Activated CD8-positive, alpha-beta memory T cell treated with anti-CD3 and anti-CD28 coated beads, Interleukin-2, amount 50 U/mL, for 1 hour (primary cell): ENCODE results near the gene ZSWIM6.

Source experiments
- DNase-seq: peaks from one replicate; pipeline ENCODE4 v3.0.0-alpha.2; 2020; ENCODE audit errors: extremely low read depth

Gene ZSWIM6

DNA sequence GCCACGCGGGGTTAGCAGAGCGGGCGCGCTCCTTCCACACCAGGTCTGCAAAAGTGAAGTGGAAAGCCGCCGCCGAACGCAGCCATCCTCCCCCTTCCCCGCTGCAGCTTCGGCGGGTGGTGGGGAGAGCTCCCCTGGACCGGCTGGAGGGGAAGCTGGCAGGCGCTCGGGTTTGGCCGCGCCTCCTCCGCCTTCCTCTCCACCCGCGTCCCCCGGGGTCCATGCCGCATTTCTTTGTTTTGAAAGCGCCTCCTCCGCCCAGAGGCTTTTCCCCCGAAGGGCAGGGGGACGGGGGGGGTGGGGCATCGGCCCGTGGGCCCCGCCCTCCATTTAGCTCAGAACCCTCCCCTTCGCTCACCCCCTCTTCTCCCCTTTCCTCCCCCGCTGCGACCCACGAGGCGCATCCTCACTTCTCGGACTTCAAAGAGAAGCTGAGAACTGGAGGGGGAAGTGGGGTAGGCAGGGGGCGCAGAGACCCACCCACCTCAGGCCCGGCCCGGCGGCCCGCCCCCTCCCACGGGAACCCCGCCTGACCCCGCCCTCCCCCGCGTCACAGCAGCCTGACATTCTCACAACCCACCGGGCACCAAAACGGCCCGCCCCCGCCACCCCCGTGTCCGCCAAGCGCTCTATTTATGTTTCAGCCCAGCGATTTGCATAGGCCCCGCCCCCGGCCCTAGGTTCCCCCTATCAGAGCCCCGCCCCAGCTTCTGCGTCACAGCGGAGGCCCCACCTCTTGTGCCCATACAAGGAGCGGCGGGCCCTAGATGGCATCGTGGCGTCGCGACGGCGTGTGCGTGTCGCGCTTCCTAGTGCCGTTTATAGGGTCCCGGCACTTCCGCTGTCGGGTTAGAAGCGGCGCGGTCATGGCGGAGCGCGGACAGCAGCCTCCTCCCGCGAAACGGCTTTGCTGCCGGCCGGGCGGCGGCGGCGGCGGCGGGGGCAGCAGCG, at the start of gene ZSWIM6:
Gene ZSWIM6, plus strand, starts transcription at position 852 of the 951 bp plus-strand sequence. Its CDS starts 15 bp downstream, at position 867.
- DNase-seq: peak; percentile 99

DNA sequence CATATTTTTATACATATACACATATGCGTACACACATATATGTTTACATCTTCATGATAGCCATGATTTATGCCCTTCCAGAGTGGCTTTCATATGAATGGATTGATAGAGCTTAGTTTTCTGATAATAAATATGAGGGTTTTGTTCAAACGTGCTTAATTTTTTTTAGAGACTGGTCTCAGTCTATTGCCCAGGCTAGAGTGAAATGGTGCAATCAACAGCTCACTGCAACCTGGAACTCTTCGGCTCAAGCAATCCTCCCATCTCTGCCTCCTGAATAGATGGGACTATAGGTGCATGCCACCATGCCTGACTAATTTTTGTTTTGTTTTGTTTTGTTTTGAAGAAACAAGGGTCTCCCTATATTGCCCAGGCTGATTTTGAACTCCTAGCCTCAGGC, 48.6 kb upstream of the ZSWIM6 start:
- DNase-seq: no peak

DNA sequence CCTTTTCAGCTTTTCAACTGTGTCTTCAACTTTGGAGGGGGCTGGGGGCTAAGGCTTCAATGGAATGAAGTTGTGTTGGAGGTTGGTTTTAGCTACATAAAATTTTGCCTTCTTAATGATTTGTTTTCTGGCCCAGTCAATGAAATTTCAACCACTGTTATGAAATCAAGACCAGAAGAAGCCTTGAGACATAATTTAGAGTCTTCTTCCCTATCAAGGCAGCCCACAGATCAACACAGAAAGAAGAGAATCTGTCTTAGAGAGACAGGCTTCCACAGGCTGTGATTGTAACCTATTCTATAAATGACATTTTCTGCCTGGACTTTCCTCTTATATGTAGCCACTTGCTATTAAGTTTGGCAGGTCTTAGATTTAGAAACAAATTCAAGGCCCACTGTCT, 46.5 kb upstream of the ZSWIM6 start:
- no peak for DNase-seq

DNA sequence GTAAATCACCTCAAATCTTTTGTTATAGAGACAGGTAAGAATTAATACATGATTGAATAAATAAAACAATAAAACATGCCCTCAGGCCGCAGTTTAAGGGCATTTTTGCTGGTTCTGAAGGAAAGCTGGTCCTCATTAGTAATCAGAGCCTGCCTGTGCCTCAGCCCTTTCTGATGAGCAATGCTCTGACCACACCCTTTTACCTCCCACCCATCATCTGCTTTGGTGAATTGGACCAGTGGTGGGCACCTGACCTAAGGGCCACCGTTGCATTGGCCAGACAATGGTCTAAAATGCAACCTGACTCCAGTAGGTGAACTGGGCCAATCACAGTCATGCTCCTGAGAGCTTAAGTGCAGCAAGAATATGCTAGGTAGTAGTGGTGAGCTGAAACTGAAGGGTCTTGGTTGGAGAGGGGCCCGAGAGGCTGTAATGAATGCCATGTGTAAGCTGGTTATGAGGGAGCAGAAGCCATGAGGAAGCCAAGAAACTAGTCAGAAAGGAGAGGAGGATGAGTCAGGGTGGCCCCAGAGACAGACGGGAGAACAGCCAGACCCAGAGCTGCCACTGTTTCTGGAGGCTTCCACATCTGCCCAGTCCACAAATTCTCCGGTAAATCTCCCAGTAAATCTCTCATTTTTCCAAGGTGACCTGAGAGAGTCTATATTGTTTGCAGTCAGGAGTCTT, 45.5 kb upstream of the ZSWIM6 start:
- no peak for DNase-seq

DNA sequence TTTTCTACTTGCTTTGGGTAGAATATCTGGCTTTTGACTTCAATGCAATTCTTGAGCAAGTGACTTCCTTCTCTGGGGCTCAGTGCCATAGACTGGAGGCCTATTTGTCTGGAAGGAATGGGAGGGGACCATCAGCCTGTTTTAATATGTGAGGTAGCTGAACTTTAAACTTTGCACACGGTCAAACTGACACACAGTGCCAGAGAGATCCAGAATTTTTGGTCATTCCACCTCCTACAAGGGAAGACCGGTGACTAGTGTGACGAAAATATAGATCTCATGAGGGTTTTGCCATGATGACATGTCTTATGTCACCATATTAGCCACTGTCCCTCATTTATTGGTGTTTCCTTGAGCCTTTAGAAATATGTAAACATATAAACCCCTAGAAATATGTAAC, 44.6 kb upstream of the ZSWIM6 start:
- no peak for DNase-seq

DNA sequence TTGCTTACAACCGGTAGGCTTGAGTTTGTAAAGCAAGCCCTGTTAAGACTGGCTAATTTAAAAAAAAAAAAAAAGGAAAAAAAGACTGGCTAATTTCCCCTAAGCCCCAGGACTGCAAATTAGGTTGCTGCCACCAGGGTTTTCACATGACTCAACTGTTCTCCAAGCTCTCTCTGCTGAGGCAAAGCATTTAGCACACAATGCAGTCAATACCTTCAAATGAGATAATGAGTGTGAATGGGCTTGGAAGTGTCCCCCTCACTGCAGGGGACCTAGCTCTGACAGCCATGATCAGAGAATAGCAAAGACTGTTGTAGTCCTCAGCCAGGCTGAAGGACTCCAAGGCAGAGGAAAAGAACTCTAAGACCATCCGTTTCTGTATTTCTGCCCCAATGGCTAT, 42.8 kb upstream of the ZSWIM6 start:
- no peak for DNase-seq

DNA sequence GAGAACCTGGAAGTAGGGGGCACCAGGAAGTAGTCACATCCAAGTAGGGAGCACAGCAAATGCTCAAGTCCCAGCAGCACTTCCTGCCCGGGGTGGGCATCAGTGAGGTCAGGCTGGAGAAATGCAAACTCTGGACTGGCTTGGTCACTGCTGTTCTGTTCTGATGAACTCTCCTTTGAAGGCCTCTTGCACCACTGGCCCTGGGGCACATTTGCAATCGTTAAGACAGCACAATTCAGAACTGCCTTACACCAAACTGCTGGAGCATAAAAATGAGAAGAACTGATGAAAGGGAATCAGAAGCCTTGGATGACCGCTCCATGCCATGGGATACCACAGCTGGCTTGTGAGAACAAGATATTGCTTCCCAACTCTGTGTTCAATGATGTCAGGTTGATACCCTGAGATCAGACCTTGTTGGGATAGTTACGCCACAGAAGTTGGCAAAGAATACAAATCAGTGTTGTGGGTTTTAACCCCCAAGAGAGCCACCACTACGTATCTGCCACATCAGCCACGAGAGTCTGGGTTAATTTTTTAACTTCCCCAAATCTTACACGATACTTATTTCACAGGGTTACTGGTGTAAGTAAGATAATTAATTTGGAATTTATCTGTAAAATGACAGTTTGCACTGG, 42.3 kb upstream of the ZSWIM6 start:
- no peak for DNase-seq

DNA sequence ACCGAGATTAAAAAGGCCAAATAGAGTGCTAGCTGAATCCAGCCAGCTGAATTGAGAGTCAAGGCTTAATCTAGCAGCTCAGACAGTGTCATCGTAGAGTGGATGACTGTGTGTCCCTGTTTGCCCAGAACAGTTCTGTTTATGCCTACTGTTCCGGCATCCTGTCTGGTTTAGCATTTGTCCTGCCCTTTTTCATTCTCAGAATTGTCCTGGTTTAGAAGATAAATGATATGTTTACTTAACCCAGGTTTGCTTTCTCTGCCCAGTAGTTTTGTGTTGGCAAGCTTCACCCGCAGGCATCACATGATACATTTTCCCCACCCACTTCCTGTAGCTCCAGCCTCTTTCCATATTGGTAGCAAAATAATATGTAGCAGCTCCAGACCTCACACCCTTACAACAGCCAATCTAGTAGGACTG, 41.3 kb upstream of the ZSWIM6 start:
- no peak for DNase-seq

DNA sequence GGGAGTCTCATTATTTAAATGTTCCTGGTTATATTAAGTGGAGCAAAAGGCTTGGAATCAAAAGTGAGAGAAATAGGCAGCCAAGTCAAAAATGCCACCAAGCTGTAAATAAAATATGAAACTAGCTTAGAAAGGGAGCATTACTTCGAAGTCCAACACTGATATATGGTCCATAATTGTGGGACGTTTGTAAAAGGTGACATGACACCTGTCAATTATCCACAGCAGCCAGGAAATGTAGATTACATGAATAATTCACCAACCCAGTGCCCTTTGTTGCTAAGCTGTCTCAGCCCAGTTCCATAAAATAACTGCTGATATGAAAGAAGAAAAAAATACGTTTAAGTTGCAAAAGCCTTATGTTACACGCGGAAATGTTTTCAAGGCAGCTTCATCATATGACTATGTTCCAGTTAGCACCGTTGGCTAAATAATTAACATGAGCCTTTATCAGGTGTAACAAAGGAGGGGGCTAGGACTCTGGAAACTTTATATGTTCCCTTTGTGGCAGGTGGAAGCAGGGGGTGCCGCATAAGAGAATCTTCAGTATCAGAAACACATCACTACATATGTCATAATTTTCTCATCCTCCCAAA, 39.9 kb upstream of the ZSWIM6 start:
- no peak for DNase-seq

DNA sequence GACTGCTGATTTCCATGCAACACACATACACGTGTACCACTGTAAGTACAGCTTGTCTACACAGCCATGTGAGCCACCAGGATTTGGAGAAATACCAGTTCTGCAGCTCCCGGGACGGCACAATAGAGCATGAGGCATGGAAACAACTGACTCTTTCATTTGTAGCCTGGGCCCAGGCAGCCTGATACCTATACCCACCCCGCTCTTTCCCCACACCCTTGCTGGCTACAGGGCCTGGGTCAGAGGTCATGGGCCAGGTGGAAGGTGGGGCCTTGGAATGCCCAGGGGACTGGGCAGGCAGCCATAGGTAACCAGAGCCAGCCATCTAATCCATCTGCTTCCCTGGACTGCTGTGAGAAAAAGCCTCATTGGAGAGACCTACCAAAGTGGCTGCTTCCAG, 39.0 kb upstream of the ZSWIM6 start:
- no peak for DNase-seq

DNA sequence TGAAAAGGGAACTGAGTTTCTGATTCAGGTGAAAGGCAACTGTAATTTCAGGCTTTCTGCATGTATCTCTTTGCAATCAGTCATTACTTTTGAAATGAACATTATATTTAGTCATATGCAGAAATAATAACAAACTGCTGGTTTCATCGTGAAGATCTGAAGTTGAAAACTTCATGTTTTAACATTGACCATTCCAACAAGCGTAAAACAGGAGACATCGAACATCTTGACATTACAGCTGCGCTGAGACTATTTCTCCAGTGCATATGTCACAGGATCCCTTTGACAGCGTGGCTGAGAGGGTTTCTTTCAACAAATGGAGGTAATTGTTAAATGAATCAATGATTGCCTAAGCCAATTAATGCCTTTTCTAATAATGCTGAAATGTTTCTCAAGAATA, 38.2 kb upstream of the ZSWIM6 start:
- no peak for DNase-seq

DNA sequence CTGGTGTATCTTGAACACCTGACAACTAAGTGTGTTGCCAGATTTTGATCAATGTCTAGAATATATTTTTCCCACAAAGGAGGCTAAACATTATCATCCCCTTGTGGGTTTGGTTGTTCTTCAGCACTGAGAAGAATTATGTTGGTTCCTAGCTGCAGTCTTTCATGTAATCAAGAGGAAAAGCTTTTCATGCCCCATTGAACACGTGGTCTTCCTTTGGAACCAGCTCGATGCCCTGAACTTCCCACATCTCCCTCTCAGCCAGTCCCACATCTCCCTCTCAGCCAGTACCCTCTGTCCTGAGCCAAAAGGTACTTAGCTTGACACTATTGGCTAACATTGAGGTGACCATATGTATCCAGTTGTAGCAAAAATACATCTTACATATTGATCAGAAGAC, 36.7 kb upstream of the ZSWIM6 start:
- DNase-seq: no peak

DNA sequence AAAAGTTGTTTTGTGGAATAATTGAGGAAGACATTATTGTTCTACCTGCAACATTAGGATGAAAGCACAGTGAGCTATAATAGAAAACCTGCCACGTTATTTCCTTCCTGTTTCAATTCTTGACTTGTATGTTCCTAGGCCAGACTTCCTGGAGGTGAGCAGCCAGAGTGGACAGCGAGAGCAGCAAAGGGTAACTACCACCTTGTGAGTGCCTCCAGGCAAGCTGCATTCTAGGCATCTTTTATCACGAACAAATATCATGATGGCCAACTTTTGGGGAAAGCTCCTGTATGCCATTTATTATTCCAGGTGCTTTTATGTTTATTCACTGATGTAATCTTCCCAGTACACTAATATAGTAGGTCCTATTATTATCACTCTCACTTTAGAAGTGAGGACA, 34.0 kb upstream of the ZSWIM6 start:
- DNase-seq: no peak

DNA sequence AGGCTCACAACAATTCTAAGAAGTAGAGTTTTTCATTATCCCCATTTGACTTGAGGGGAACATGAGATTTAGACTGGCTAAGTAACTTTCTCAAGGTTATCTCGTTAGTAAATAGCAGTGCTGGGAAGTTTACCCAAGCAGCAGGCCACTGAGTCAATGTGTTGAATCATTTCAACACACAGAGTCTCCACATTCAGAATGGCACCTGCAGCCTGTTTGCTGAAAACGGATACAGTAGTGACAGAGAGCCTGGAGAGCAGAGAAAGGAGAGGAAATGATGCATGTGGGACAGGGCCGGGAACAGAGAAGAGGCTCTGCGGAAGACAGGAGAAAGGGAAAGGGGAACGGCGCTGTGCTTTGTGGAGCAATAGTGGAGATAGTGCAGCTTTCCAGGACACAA, 33.5 kb upstream of the ZSWIM6 start:
- no peak for DNase-seq

DNA sequence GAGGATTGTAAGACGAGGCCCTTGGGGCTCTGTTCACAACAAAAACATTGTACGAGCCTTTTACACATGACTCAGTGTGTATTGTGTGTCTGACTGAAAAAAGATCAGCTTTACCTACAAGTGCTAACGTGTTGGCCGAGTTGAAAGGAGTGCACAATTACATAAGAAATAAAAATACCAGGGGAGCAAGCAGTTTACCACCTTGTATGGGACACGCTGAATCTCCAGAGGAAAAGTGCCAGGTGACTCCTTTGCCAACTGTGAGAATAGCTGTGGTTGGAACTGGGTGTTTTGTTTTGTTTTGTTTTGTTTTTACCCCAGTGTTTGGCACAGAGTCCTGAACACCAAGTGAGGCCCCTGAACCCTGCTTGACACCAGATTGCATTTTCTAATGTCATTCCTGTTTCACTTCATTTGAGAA, 32.8 kb upstream of the ZSWIM6 start:
- DNase-seq: no peak

DNA sequence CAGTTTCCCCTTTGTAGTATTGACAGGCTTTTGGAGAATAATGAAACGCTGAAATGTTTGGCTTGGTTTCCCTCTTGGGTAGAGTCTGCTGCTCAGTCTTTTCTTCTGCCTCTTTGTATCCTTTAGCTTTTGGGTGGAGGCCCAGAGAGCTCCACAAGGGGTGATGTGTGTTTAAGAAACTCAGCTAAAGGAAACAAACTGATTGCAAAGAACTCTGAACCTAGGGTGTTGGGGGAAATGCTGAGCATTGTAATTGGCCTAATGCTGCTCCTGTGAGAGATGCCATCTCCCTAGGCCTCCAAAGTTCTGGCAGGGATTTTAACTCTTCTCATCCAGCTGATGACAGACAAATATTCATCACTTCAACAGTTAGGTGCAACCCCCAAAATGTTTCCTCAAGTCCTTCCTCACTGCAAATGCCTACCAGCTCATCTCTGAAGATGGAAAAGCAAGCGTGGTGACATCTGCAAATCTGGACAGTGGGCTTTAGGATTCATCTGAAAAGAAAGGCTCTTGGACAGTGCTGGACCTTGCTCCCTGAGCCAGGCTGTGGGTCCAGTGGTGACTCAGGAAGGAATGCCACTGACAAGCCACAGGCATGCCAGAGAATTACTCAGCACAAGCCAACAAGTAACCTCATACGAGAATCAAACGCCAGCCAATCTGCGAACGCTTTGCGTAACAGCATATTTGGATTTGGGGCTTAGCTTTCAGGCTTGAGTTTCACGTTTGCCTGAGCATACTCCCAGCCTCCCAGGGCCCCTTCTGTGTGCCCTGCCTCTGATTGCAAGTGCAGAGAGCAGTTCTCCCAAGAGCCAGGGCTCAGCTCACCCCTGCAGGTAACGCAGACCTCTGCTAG, 30.5 kb upstream of the ZSWIM6 start:
- no peak for DNase-seq

DNA sequence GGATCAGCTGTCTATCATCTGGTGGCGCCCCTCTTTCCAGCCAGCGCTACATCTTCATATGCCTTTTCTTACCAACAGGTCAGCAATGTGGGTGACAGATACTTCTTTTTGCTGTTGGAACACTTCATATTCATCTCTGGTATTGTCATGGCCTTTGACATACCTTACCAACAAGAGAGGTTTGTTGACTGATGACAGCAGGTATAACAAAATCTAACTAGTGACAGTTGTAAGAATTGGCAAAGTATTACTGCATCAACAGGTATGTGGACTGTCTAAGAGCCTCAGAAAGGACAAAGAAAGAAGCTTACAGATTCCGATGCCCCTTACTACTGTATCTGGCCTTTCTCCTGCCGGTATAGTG, 29.9 kb upstream of the ZSWIM6 start:
- no peak for DNase-seq

DNA sequence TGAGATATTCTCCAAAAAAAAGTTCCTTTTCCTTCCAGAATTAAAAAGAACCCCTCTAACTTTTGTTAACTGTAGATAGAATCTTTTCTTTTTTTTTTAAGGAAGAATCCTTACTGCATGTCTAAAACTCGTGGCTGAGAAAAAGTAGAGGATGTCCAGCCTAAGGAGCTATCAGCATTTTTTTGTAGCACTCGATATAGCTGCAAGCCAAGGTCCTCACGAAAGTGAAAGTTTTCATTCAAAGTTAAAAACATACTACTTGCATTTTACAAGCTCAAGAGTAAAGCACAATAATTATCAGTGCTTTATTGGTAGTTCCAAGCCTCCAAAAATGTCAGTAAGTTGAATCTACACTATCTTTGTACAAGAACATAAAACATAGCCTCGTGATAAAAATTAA, 28.7 kb upstream of the ZSWIM6 start:
- no peak for DNase-seq

DNA sequence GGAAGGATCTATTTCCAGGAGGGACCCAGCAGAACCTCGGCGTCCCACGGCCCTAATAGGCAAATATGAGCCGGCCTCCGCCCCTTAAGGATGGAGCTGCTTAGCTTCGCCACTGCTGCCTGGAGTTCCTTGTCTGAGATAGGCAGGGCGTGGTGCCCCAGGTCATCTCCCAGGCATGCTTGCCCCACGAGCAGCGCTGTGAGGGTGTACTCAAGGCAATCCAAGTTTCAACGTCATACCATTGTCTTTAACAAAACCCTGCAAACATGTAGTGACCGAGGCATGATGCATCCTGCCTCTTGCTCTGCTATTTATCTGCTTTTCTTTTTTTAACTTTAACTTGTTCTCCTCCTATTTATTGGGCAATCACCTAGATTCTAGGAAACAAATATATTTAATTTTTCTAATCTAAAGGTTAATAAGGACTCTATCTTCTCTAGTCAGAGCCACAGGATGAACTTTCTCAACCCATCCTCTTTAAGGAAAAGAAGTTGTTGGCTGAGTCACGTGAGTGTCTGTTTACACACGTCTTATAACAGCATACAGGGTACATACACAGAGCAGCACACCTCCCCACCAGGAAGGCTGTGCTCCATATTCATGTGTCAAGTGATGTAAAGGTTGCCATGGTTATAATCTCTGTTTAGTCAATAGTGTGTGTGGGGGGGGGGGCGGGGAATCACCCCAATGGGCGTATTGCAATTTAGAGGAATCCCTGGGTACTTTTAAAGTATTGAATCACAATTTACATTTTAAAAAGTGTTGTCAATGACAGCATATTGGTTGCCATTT, 27.3 kb upstream of the ZSWIM6 start:
- no peak for DNase-seq

DNA sequence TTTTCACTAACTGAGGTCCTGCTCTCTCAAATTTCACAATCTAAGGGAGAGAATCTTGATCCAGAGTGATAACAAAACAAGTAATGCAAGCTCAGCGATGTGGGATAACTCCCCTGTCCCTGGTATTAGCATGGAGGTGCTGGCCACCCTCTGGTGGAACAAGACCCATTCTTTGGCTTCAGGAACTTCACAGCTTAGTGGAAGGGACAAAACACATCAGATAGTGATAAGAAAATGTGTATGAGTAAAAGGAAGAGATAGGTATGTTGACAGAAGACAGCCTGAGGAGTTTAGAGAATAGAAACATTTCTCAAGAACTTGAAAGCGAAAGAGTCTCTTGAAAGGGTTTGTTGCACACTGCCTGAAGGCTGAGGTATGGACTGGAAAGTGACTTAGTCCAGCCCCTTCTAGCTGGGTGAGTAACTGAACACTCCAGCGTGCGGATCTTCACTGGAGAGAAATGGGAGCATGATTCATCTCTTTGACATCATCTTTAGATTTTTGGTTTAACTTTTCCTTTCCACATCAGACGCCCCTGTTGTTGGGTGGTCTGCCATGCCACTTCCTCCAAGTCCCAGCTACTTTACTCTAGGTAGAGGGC, 25.4 kb upstream of the ZSWIM6 start:
- DNase-seq: no peak
